GM11168 (cell line): ENCODE data around the gene KAZN.

ENCODE experiments used
- in situ Hi-C: fragments of 300-500 bp; cut with MboI; formaldehyde crosslinking; loops from one replicate; pipeline ENCODE4 v1.12.0; 2022; ENCODE audit warnings: low sequenced_read_pairs; ENCODE audit not compliant: unreplicated experiment

The KAZN gene

GRCh38 chr1:14756589-14757285, 158.3 kb downstream of the KAZN start:
- in situ Hi-C loops: no loop called here

GRCh38 chr1:14757286-14757625, 158.8 kb downstream of the KAZN start:
- in situ Hi-C loops: no loop called here

- in situ Hi-C loops: no loop called here
These were observed 160.7 kb downstream of the KAZN start for GRCh38 chr1:14759042-14759818.

DNA sequence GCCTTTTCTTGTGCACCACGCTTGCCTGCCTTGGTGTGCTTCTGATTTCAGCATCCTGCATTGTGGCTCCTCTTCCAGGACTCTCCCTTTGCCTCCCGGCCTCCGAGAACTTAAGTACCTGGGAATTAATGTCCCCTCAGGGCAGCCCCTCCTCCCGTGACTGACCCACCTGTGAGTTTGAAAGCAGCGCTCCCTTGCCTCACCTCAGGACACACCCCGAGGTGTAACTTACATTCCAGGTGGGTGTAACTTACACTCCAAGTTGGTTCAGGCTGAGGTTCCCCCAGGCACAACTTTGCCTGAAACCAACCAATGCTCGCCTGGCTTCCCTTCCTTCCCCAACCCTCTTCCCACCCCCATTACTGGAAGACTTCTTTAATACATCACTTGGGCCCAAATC, 161.4 kb downstream of the KAZN start:
- in situ Hi-C loops: no loop called here

DNA sequence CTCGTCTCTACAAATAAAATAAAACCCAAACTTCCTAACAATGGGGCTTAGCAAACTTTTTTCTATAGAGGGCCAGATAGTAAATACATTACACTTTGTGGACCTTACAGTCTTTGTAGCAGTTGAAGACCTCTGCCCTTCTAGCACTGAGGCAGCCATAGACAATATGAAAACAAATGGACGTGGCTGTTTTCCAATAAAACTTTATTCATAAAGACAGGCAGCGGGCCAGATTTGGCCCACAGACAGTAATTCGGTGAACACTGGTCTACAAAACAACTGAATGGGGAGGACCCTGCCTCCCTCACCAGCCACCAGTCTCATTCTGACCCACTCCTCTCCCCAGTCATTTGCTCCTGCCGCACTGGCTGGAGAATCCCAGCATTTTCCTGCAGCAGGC, 162.3 kb downstream of the KAZN start:
- in situ Hi-C loops: no loop called here

GRCh38 chr1:14761291-14762153, 163.0 kb downstream of the KAZN start:
- in situ Hi-C loops: no loop called here

DNA sequence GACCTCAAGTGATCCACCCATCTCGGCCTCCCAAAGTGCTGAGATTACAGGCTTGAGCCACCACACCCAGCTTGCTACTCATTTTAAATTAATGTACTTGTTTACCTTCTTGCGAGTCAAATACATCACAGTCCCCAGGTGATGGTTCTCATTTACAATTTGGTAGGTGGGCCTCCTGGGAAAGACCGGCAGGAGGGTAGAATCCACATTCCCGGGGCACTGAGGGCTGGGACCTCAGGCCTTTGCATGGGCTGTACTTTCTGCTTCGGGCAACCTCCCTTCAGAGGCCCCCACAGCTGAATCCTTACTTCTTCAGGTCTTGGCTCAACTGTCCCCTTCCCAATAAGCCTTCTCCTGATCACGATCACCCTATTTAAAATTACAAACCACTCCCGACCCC, 165.5 kb downstream of the KAZN start:
- in situ Hi-C loops: no loop called here

GRCh38 chr1:14765773-14766172, 167.3 kb downstream of the KAZN start:
- in situ Hi-C loops: no loop called here

DNA sequence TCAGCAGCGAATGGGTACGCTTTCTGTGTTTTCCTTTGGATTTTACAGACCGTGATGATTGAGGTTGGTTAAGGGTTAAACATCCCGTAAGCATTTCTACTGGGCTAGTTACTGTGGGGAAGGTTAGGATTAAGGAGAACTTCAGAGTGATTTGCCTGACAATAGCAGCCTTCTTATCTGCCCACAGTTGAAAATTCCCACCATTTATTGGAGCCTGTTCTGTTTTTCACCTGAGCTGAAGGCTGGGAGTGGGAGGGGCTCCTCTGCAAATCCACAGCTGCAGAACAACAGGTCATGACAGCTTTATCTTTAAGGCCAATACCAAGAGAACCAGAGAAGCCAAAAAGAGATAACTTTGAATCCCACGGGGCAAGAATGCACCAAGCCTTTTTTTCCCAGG, 168.6 kb downstream of the KAZN start:
- in situ Hi-C loops: no loop called here

DNA sequence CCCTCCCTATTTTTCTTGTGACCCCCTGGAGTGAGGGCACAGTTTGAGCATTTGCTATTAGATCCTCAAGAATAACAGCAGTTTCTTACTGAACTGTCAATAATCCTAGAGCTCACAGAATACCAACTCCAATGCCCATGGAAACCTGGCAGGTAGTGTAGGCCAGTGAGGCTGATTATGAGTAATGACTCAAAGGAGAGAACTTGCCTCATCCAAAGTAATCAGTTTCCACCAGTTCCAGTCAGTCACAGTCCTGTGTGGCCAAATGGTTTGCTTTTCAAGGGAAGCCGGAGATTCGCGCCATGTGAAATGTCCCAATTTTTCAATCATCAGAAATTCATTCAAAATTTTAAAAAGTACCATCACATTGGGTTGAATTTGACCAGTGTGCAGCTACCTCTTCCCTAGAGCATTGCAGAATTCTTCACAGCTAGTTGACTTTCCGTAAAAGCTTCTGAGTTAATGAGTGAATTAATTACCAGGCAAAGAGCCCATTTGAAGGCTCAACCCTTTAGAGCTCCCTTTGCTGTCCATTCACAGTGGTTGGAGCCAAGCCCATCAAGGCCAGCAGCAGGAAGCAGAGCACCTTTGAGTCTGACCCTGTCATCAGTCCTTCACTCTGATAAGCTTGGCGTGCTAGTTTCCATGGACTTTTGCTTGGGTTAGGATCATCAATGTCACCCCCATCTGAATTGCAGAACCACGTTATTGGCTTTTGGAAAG, 170.3 kb downstream of the KAZN start:
- in situ Hi-C loops: no loop called here

DNA sequence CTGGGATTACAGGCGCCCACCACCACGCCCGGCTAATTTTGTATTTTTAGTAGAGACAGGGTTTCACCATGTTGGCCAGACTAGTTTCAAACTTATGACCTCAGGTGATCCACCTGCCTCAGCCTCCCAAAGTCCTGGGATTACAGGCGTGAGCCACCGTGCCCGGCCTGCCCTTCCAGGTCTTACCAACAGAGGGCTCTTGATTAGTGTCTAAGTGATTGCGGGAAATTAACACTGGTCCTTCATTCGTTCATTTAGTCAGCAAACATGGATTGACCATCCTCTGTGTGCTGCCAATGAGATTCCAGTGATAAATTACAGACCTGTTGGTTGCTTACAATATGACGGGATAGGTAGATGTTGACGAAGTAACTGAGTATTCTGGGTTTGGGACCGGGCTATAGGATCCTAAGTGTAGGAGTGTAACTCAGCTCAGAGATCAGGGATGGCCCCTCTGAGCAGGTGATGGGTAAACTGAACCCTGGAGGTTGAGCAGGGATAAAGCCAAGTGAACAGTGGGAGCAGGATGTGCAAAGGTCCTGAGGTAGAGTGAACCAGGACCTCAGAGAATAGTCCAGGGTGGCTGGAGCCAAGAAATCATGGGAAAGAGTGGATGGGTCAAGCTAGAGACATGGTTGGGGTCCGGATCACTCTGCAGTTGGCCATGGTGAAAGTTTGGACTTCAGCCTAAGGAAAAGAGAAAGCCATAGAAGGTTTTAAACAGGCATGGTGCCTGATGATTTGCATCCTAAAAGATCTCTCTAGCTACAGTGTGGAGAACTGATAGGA, 171.2 kb downstream of the KAZN start:
- in situ Hi-C loops: no loop called here

DNA sequence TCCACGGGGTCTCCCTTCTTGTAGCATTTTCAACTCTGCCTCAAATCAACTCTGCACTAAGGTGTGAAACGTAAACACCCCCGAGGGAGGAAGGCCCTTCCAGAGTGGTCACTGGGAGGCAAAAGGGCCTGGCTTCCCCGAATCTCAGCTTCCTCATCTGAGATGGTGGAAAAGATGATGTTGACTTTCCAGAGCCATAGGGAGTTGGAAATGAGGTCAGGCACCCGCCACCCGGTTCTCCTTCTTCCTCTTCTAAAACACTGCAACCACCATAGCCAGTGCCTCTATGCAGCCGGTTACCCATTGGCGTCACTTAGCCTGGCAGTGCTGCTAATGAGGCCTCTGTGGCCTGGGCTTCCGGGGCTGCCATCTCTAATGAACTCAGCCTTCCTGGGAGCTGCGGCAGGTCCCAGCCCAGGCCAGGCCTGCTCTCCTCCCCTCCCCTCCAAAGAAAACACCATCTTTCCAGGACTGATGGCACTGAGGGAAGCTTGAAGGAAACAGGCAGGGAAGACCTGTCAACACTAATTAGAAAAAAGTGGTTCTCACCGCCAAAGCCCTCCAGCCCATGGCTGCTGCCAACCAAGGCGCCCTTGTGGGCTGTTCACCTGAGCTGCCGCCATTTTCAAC, 175.0 kb downstream of the KAZN start:
- in situ Hi-C loops: no loop called here

DNA sequence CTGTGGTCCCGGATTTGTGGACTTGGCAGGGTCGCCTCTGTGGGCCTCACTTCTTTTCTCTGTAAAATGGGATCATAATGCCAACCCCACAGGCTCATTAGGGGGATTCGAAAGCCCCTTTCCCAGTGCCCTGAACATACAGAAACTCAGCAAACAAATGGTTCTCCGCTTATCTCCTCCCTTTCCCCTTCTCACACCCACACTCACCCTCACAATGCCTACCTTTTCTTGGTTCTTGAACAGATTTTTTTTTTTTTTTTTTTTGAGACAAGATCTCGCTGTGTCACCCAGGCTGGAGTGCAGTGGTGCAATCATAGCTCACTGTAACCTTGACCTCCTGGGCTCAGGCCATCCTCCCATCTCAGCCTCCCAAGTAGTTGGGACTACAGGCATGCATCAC, 175.7 kb downstream of the KAZN start:
- in situ Hi-C loops: no loop called here

DNA sequence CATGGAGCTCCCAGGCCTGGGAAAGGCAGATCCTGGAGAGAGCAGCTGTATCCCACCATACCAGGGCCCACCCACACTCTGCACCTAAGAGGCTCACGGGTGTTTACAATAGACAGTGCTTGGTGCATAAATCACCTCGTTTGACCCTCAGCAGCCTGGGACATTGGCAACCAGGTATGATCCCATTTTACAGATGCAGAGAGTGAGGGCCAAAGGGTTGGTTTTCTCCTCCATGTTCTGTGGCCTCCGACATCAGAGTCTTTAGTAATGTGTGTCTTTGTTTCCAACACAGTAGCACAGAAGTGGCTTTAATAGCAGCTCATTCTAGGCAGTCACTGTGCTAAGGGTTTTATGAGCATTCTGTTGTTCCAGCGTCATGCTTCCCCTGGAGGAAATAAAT, 176.5 kb downstream of the KAZN start:
- in situ Hi-C loops: loop anchor here (25.0 kb wide), 1 partner anchor 262 kb away; no protein-coding TSS in a partner anchor

DNA sequence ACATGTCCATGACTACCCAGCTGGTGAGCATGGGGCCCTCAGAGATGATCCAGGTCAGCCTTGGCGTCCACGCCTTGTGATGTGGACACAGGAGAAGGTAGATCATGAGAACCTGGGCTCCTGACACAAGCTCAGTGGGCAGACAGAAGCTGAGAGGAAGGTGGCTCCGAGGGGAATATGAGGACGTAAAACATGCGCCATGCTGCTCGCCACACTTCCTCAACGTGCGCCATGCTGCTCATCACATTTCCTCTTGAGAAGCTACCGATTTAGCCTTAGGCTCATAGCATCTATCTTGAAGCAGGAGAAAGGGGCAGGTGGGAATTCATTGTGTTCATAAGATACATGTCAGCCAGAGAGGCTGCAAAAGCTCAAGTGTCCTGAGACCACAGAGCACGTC, 176.9 kb downstream of the KAZN start:
- in situ Hi-C loops: loop anchor here (25.0 kb wide), 1 partner anchor 262 kb away; no protein-coding TSS in a partner anchor

DNA sequence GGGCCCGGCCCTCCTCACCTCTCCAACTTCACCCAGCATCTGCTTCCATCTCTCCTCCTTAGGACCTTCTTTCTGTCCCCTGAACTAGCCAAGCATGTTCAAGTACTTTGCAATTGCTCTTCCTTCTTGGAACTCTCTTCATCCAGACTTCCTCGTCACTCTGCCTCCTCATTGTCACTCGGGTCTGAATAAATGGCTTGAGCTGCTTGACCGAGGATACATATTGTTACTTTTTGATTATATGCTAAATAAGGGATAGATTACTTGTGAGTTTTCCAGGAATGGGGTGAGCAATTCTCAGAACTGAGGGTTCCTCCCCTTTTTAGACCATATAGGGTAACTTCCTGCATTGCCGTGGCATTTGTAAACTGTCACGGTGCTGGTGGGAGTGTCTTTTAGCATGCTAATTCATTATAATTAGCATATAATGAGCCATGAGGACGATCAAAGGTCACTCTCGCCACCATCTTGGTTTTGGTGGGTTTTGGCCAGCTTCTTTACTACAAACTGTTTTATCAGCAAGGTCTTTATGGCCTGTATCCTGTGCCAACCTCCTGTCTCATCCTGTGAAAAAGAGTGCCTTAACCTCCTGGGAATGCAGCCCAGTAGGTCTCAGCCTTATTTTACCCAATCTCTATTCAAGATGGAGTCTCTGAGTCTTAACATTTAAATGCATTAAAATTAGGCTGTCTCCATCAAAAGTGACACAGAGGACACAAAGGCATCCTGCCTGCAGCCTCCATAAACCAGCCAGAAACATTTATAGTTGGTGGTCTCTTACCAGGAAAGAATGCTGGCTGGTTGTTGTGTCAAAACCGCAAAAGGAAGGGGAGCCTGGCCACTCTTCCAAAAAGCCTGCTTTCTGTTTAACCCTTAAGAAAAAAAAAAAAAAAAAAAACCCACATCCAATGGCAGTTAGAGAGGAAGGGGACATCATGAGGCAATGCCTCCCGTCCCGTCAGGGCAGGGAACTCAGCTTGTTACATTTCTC, 179.3 kb downstream of the KAZN start:
- in situ Hi-C loops: loop anchor here (25.0 kb wide), 1 partner anchor 259 kb away; no protein-coding TSS in a partner anchor

DNA sequence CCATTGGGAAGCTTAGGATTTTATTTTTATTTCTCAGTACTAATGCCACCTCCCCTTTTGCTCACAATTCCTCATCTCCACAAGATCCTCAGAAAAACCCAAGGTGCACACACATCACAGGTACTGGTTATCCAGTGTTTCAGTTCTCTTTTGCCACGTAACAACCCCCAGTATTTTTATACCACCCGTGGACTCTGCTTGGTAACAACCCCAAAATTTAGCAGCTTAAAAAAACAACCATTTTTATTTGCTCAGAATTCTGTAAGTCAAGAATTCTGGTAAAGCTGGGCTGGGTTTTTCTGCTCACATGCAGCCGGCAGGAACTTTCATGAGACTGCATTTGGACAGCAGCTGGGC, 180.0 kb downstream of the KAZN start:
- in situ Hi-C loops: loop anchor here (25.0 kb wide), 1 partner anchor 259 kb away; no protein-coding TSS in a partner anchor
